Pulmonary artery endothelial cell (primary cell): ENCODE measurements around the gene SPECC1L. TPM values are rescaled to one million over a fixed set of nuclear protein-coding genes. Genes with fewer than 3 reads are reported as not detected.
"Not testable (repeated sequence)": the region's sequence is repeated elsewhere in the genome, so short reads cannot be mapped to it uniquely, and the experiment has no call there.

Experiments used
- DNase-seq: peaks from one replicate; pipeline ENCODE4 v3.0.0-alpha.2; 2011; ENCODE audit warnings: low read depth, low spot score
- total RNA-seq: library from RNA; depleted of rRNA; stranded (reverse); fragments of >200 nt; gene quantifications from 2 replicates; pipeline ENCODE4 v1.2.3, GENCODE V29; 2014

Gene SPECC1L
- total RNA-seq, 1 donor from 2014 or later, result 42.0 TPM

- no peak for DNase-seq
Observed at GRCh38 chr22:24247011-24247507, 23.6 kb upstream of the SPECC1L start.

- peak; percentile 60 for DNase-seq
Observed at GRCh38 chr22:24247564-24248344, 22.9 kb upstream of the SPECC1L start.

GRCh38 chr22:24248611-24249010 lies 22.0 kb upstream of the SPECC1L start:
- DNase-seq, result not testable (repeated sequence)

GRCh38 chr22:24249413-24249812 lies 21.2 kb upstream of the SPECC1L start:
- DNase-seq, result not testable (repeated sequence)

- DNase-seq, result not testable (repeated sequence)
Observed at GRCh38 chr22:24251286-24251685, 19.3 kb upstream of the SPECC1L start.

GRCh38 chr22:24253126-24253525 lies 17.5 kb upstream of the SPECC1L start:
- not testable (repeated sequence) for DNase-seq

- DNase-seq, result not testable (repeated sequence)
Observed at GRCh38 chr22:24256136-24256535, 14.5 kb upstream of the SPECC1L start.

GRCh38 chr22:24256736-24257135 lies 13.9 kb upstream of the SPECC1L start:
- not testable (repeated sequence) for DNase-seq

- not testable (repeated sequence) for DNase-seq
Observed at GRCh38 chr22:24259459-24259858, 11.2 kb upstream of the SPECC1L start.

GRCh38 chr22:24262185-24262749 lies 8.4 kb upstream of the SPECC1L start:
- DNase-seq, result not testable (repeated sequence)

GRCh38 chr22:24263479-24263878 lies 7.2 kb upstream of the SPECC1L start:
- DNase-seq, result not testable (repeated sequence)

GRCh38 chr22:24264329-24264896 lies 6.2 kb upstream of the SPECC1L start:
- not testable (repeated sequence) for DNase-seq

- no peak for DNase-seq
Observed at GRCh38 chr22:24265734-24266133, 4.9 kb upstream of the SPECC1L start.

- DNase-seq, result not testable (repeated sequence)
Observed at GRCh38 chr22:24266495-24266894, 4.1 kb upstream of the SPECC1L start.

GRCh38 chr22:24271386-24271854 lies 789 bp downstream of the SPECC1L start:
- DNase-seq, result no peak

GRCh38 chr22:24273031-24273430 lies 2.4 kb downstream of the SPECC1L start:
- DNase-seq, result not testable (repeated sequence)

GRCh38 chr22:24273906-24274305 lies 3.3 kb downstream of the SPECC1L start:
- not testable (repeated sequence) for DNase-seq

- not testable (repeated sequence) for DNase-seq
Observed at GRCh38 chr22:24274696-24275405, 4.2 kb downstream of the SPECC1L start.

GRCh38 chr22:24280363-24280762 lies 9.7 kb downstream of the SPECC1L start:
- not testable (repeated sequence) for DNase-seq

- no peak for DNase-seq
Observed at GRCh38 chr22:24282401-24282800, 11.8 kb downstream of the SPECC1L start.

GRCh38 chr22:24284747-24285203 lies 14.1 kb downstream of the SPECC1L start:
- no peak for DNase-seq
